Thymus (tissue), 11 donors: ENCODE measurements around the gene FGF8. TPM values are rescaled to one million over a fixed set of nuclear protein-coding genes. Genes with fewer than 3 reads are reported as not detected.

Experiments
- DNase-seq, 9 donors: peaks; one replicate each; pipeline ENCODE4 v3.0.0-alpha.2; 2013; ENCODE audit warnings: low spot score in 9 of 9, low read depth in 6 of 9, missing footprints in 1 of 9
- H3K27ac ChIP-seq, 2 donors: one replicate each; pipeline ENCODE4 v1.5.1; 2013; ENCODE audit warnings: control low read depth in 1 of 2, low read depth in 1 of 2, low read length in 1 of 2, mild to moderate bottlenecking in 1 of 2, moderate library complexity in 1 of 2
- H3K27me3 ChIP-seq, 2 donors: one replicate each; pipeline ENCODE4 v1.5.1; 2013; ENCODE audit warnings: low read length in 1 of 2; ENCODE audit not compliant: control insufficient read depth in 2 of 2, insufficient read depth in 1 of 2
- H3K36me3 ChIP-seq, 2 donors: one replicate each; pipeline ENCODE4 v1.5.1; 2013; ENCODE audit warnings: low read length in 1 of 2, mild to moderate bottlenecking in 1 of 2, moderate library complexity in 1 of 2; ENCODE audit not compliant: control insufficient read depth in 2 of 2, insufficient read depth in 2 of 2
- H3K4me1 ChIP-seq, 2 donors: one replicate each; pipeline ENCODE4 v1.5.1; 2013; ENCODE audit warnings: low read length in 2 of 2; ENCODE audit not compliant: control insufficient read depth in 2 of 2, insufficient read depth in 2 of 2
- H3K4me3 ChIP-seq, 2 donors: one replicate each; pipeline ENCODE4 v1.5.1; 2013; ENCODE audit warnings: low read length in 2 of 2, control low read depth in 1 of 2, mild to moderate bottlenecking in 1 of 2
- H3K9me3 ChIP-seq, 2 donors: one replicate each; pipeline ENCODE4 v1.5.1; 2013; ENCODE audit warnings: low read length in 1 of 2, mild to moderate bottlenecking in 1 of 2; ENCODE audit not compliant: control insufficient read depth in 2 of 2, insufficient read depth in 1 of 2
- WGBS: extraction: QIAGEN DNeasy Blood & Tissue Kit; methylation state at CpG from one replicate; pipeline ENCODE4 v1.1.7; 2013; 5-methylcytosine and 5-hydroxymethylcytosine counted together
- polyA plus RNA-seq: library from polyadenylated mRNA; stranded (reverse); fragments of 200-250 nt; gene quantifications from one replicate; pipeline ENCODE4 v1.2.3, GENCODE V29; 2013
- total RNA-seq: library from RNA; stranded (reverse); fragments of 120-200 nt; gene quantifications from one replicate; pipeline ENCODE4 v1.2.4, GENCODE V29; 2013
- donor health status: healthy.

FGF8 gene
- total and polyA plus RNA-seq, 2 donors = 0.14 TPM; not detected in 1

- Histone ChIP-seq H3K27ac (no peak overlapping the region), H3K4me1 (peaks cover 0 to 5% of the 10 kb centered on the region in 2 donors), H3K9me3 (peaks cover 0 to 5% of the 10 kb centered on the region in 2 donors), H3K27me3 (peaks cover 58 to 95% of the 10 kb centered on the region in 2 donors), H3K4me3 (no peak overlapping the region), H3K36me3 (no peaks in the 10 kb centered on the region)
- 25% methylated on average over 21 of the region's 21 CpGs for WGBS
- DNase-seq = no peak
Measured at GRCh38 chr10:101772895-101773761, 2.8 kb downstream of the FGF8 start.

DNA sequence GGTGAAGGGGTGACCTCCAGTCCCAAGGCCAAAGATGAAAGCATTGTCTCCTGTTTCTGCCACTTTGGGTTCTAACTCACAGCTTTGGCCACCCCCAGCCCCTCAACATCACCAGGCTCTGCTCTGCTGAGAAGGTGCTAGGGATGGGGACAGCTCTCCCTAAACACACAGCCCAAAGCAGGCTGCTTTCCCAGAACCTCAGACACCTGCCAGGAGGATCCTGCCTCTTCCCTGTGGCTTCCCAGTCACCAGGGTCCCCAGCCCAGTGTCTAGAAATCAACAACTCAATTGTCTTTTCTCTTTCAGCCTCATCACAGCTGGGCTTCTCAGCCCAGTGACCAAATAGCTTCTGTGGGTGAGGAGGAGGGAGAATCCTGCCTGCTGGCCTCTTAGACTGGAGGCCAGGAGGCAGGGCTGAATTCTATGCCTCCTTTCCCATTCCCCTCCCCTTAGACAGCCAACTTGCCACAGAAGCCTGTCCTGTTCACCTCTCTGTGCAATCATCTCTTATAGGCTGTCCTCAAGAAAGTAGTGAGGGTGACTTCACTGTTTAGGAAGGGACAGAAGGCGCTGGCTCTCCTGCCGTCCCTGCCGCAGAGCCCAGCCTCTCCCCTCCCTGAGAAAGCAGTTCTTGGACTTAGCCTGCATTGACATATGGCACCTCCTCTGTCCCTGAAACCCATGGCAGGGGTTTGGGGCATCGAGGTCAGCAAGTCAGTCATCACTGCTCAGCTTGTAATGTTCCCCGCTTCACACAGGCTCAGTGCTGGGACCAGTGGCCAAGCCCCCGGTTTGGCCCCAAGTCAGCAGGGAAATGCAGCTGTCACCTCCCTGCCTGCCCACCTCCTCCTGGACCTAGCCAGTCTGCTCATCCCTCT is 3.7 kb downstream of the FGF8 start:
- WGBS = 78% methylated on average over 6 of the region's 6 CpGs
- Histone ChIP-seq H3K9me3 (peaks cover 0 to 5% of the 10 kb centered on the region in 2 donors), H3K4me1 (peaks cover 0 to 5% of the 10 kb centered on the region in 2 donors), H3K36me3 (no peaks in the 10 kb centered on the region), H3K27me3 (peaks cover 49 to 95% of the 10 kb centered on the region in 2 donors), H3K4me3 (no peak overlapping the region), H3K27ac (no peak overlapping the region)
- DNase-seq = no peak

GRCh38 chr10:101771380-101771779 is 4.5 kb downstream of the FGF8 start:
- DNase-seq = no peak
- Histone ChIP-seq H3K27me3 (peaks cover 41 to 95% of the 10 kb centered on the region in 2 donors), H3K4me1 (peaks cover 0 to 5% of the 10 kb centered on the region in 2 donors), H3K9me3 (peaks cover 0 to 5% of the 10 kb centered on the region in 2 donors), H3K4me3 (no peak overlapping the region), H3K27ac (no peak overlapping the region), H3K36me3 (no peaks in the 10 kb centered on the region)
- 93% methylated on average over 10 of the region's 10 CpGs for WGBS

DNA sequence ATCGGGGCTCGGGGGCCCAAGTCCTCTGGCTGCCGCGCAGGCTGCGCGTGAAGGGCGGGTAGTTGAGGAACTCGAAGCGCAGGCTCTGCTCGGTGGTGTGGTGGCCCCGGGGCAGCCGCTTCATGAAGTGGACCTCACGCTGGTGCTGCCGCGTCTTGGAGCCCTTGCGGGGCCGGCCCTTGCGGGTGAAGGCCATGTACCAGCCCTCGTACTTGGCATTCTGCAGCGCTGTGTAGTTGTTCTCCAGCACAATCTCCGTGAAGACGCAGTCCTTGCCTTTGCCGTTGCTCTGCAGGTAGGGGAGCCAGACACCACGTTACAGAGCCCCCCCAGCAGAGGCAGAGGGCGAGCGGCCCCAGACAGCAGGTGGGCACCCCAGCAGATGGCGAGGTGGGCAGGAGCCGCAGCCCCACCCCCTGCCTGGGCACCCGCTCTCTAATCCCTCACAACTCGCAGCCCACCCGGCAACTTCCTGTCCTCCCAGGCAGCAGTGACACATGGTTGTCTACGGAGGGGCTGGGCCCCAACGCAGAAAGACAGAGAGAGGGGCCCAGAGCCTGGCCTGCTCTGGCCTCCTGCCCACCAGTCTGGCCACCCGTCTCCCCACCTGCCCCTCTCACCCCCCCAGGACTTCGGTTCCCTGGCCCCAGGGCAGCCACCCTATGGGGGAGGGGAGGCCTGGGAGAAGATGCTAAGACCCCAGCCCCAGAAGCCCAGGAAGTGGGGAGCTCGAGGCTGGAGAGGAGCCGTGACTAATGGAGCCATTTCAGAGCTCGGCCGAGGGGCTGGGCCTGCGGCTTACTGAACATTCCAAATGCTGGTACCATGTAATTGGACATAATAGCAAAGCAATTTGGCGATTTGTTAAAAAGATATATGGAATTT is 5.3 kb downstream of the FGF8 start:
- H3K4me3 ChIP-seq = no peak overlapping the region
- no peak overlapping the region for H3K27ac ChIP-seq
- peaks cover 0 to 5% of the 10 kb centered on the region in 2 donors for H3K9me3 ChIP-seq
- H3K4me1 ChIP-seq = peaks cover 0 to 5% of the 10 kb centered on the region in 2 donors
- peaks cover 36 to 100% of the 10 kb centered on the region in 2 donors for H3K27me3 ChIP-seq
- H3K36me3 ChIP-seq = no peaks in the 10 kb centered on the region
- DNase-seq = no peak
- 81% methylated on average over 41 of the region's 41 CpGs for WGBS

DNA sequence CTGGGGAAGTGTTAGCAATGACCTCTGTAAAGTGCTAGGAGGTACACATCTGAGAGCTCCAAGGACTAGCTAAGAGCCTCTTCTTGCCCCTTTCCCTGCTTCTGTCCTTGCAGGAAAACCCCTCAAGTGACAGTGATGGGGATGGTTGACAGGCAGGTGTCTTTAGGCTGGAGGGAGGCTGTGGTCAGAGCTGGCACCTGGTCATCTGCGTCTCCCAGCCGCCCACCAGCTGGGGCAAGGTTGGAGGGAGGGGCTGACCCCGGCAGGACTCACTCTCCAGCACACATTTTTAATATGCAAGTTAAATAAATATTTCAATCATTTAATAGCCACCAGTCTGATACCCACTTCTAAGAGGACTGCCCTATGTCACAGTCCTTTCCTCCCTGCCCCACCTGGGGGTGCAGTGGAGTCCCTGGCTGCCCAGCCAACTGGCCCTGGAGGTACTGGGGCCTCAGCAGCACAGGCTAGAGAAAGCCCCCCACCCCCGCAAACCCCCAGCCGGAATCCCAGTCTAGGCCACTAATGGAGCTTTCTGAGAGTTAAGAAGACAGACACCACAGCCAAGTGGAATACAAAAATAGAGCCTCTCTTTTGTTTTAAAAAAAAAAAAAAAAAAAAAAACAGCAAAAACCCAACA is 6.3 kb downstream of the FGF8 start:
- 96% methylated on average over 5 of the region's 5 CpGs for WGBS
- Histone ChIP-seq H3K4me3 (no peak overlapping the region), H3K27ac (no peak overlapping the region), H3K27me3 (peaks cover 28 to 100% of the 10 kb centered on the region in 2 donors), H3K36me3 (no peaks in the 10 kb centered on the region), H3K4me1 (no peaks in the 10 kb centered on the region), H3K9me3 (peaks cover 0 to 1% of the 10 kb centered on the region in 2 donors)
- no peak for DNase-seq

DNA sequence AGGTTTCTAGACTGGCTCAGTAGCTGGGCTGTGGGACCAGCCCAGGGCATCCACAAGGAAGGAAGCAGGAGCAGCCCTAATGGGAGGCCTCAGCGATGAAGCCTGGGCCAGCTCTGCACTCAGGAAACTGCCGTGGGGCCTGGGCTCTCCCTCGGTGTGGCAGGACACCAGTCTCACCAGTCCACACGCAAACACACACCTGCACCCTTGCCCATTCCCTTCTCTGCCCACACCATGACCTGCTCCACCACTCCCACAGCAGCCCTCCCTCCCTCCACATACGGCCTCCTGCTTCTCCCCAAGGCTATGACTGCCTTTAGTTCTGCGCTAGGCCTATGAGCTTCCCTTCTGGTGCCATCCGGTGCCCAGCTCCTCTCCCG is 7.1 kb downstream of the FGF8 start:
- H3K4me1 ChIP-seq = no peaks in the 10 kb centered on the region
- no peak overlapping the region for H3K27ac ChIP-seq
- DNase-seq = no peak
- WGBS = 88% methylated on average over 8 of the region's 8 CpGs
- H3K4me3 ChIP-seq = no peak overlapping the region
- H3K36me3 ChIP-seq = no peaks in the 10 kb centered on the region
- H3K9me3 ChIP-seq = no peaks in the 10 kb centered on the region
- peaks cover 22 to 94% of the 10 kb centered on the region in 2 donors for H3K27me3 ChIP-seq

- Histone ChIP-seq H3K36me3 (no peaks in the 10 kb centered on the region), H3K9me3 (no peaks in the 10 kb centered on the region), H3K4me1 (no peaks in the 10 kb centered on the region), H3K4me3 (no peak overlapping the region), H3K27ac (no peak overlapping the region), H3K27me3 (peaks cover 18 to 94% of the 10 kb centered on the region in 2 donors)
- DNase-seq = no peak
- WGBS = 75% methylated on average over 14 of the region's 14 CpGs
Measured at GRCh38 chr10:101767966-101768790, 7.7 kb downstream of the FGF8 start.

DNA sequence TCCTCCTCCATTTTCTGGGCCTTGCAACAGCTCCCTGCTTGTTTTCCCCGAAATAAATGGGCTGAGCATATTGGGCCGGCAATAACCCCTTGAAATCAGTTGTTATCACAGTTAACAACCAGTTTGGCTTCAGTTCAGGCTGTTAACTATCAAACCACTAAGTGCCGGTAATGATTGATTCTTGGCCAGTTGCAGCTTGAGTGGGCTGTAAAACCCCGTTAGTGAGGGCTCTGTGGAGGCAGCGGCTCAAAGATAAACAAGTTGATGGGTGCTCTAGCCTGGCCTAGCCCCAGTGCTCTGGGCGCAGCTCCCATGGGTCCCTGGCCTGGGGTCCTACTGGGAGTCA is 8.3 kb downstream of the FGF8 start:
- H3K36me3 ChIP-seq = no peaks in the 10 kb centered on the region
- H3K27ac ChIP-seq = no peak overlapping the region
- 80% methylated on average over 6 of the region's 6 CpGs for WGBS
- peaks cover 13 to 92% of the 10 kb centered on the region in 2 donors for H3K27me3 ChIP-seq
- no peaks in the 10 kb centered on the region for H3K4me1 ChIP-seq
- H3K9me3 ChIP-seq = no peaks in the 10 kb centered on the region
- no peak overlapping the region for H3K4me3 ChIP-seq
- DNase-seq = no peak
